Measurements from ENCODE around the gene SUPT20HL2.
"Not testable (repeated sequence)": the region's sequence is repeated elsewhere in the genome, so short reads cannot be mapped to it uniquely, and the experiment has no call there.

SUPT20HL2 gene

GRCh38 chrX:24314019-24314635 lies at the start of gene SUPT20HL2:
Gene SUPT20HL2 (minus strand): TSS chrX:24314069. CDS start chrX:24313315, 754 bp downstream.
- DNase-seq = no peak

GRCh38 chrX:24362089-24362745 lies 48.3 kb upstream of the SUPT20HL2 start:
- not testable (repeated sequence) for DNase-seq

DNA sequence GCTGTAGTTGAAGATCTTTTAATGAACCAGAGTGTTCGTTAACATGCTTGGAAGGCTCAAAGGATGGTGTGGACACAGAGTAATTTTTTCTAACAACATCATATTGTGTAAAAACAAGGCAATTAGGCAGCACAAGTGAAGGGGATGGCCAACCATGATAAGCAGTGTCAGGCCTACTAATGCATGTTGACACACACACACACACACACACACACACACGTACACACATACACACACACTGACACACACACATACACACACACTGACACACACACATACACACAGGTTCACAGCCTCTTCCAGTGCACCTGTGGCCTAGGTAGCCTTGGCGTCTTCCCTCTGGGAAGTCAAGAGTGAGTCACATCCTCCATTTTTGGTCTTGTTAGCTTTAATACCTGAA lies 46.4 kb upstream of the SUPT20HL2 start, which contains the start of gene SUPT20HL1:
SUPT20HL1 (plus strand) TSS at position 368 of the 400 bp plus-strand sequence. CDS start 2,122 bp downstream, outside the sequence.
- no peak for DNase-seq

DNA sequence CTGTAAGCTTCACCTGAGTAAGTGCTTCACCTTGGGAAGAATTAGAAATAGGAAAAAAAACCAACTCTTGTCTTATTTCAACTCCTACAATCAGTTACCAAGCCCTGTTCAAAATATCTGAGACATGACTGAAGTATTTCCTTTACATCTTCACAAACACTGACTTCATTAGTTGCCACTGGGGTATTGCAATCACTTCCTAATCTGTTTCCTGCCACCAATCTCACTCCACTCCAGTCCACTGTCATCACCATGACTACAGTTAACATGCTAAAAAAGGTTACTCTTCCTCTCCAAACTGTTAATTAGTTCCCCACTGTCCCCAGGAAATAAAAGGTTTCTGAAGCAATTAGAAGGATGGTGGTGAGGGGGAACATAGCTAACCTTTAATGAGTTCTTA lies 43.2 kb upstream of the SUPT20HL2 start:
- DNase-seq = no peak

DNA sequence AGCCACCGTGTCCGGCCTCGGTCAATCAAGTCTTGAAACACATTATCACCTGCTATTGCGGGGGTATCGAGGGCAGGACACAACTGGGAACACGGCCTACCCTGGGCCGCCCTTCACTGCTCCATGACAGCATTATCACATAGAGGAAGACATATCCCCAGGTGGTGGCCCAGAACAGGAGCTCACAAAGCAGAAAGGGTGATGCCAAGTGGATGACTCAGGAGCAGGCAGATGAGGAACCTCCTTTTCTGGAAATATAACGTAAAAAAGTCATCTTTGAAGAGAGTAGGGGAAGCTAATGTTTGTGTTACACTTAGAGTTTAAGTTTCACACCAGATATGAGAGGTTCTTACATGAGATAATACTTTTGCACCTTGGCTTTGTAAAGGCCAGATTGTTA lies 41.2 kb upstream of the SUPT20HL2 start:
- DNase-seq = no peak

GRCh38 chrX:24350217-24350616 lies 36.3 kb upstream of the SUPT20HL2 start:
- DNase-seq = no peak

- DNase-seq = no peak
Measured at GRCh38 chrX:24347881-24348280, 34.0 kb upstream of the SUPT20HL2 start.

- no peak for DNase-seq
Measured at GRCh38 chrX:24343719-24344118, 29.9 kb upstream of the SUPT20HL2 start.

DNA sequence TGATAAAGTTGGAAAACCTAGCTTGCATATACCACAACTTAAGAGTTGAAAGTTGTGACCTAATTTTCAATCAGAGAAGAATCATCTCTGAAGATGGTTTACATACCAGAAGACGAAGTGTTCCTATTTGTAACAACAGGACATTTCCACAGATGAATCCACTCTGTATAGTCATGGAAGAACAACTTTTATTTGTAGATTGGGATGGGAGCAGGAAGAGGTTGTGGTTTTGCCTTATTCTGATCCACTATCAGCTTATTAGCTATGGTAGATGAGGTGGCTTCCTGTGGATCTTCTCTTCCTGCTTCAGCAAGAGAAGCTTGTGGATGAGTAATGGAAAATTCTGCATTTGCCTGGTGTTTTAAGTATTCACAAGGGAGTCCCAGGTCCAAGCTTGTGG lies 27.9 kb upstream of the SUPT20HL2 start:
- no peak for DNase-seq

GRCh38 chrX:24340501-24340900 lies 26.6 kb upstream of the SUPT20HL2 start:
- no peak for DNase-seq

- DNase-seq = no peak
Measured at GRCh38 chrX:24339911-24340310, 26.0 kb upstream of the SUPT20HL2 start.

- DNase-seq = no peak
Measured at GRCh38 chrX:24335871-24336270, 22.0 kb upstream of the SUPT20HL2 start.

DNA sequence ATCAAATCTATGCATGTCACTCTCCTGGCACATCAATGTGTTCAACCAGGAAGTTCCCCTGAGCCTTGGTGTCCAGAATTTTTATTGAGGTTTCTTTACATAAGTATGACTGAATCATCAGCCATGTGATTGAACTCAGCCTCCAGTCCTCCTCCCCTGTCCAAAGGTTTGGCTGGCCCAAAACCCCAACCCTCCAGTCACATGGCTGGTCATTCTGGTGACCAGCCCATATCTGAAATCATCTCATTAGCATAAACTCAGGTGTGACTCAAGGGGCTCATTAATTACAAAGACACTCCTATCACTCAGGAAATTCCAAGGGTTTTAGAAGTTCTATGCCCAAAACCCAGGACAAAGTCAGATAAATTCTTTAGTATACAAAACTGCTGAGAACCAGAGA lies 20.6 kb upstream of the SUPT20HL2 start:
- DNase-seq = no peak

DNA sequence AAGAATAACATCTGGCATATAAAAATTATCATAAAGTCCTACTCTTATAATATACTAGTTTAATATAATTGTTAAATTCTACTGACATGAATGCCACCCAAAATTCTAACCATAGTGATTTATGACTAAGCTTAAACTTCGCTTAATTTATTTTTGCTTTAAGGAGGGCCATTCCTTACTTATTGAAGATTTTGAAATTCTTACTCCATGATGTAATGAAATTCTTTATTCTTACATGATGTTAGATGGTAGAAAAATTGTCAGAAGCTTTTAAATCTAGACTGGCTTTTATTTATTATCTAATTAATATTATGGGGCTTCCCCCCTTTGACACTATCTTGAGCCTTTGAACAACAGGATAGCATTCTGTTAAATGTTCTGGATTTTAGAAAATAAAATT lies 19.5 kb upstream of the SUPT20HL2 start:
- no peak for DNase-seq

- DNase-seq = no peak
Measured at GRCh38 chrX:24332878-24333277, 19.0 kb upstream of the SUPT20HL2 start.

- DNase-seq = no peak
Measured at GRCh38 chrX:24325231-24325630, 11.4 kb upstream of the SUPT20HL2 start.

DNA sequence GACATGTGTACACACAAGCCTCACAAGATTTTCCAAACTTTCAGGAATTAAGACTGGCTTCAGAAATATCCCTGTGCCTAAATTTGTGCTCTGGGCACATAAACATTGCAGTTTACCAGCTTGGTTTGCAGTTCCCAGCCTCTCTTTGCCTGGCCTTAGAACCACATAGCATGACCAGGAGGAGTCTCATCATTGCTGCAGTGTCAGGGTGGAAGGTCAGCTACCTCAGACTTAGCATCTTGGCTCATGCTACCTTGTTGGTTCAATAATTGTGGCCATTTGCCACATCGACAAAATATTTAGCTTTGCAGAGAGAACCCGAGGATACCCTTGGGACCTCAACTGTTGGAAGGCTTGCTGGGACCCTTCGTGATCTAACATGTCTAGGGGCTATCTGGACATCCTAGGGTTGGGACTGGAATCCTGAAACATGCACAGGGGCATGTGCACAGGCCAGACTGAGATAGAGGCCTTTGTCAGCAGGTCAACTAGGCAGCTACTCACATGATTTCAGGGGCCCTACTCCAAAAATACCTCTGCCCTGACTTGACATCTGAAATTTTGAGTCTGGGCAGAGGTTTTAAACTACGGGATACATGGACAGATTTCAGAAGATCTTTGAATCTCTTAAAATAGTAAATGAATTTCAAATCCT lies 8.0 kb upstream of the SUPT20HL2 start:
- DNase-seq = no peak

DNA sequence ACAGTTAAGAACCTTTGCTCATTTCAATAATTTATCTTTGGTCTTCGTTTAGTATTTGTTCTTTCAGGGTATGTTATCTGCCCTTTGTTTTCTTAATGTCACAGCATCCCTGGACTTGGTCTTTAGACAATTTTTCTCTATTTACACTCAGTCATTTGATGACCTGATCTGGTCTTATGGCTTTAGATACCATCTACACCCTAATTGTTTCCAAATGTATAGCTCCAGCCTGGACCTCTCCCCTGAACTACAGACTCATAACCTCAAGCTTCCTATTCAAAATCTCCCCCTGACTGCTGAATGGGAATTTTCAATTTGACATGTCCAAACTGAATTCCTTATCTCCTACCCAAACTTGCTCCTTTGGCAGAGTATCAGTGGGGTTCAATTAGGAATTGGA lies 3.7 kb upstream of the SUPT20HL2 start:
- no peak for DNase-seq

DNA sequence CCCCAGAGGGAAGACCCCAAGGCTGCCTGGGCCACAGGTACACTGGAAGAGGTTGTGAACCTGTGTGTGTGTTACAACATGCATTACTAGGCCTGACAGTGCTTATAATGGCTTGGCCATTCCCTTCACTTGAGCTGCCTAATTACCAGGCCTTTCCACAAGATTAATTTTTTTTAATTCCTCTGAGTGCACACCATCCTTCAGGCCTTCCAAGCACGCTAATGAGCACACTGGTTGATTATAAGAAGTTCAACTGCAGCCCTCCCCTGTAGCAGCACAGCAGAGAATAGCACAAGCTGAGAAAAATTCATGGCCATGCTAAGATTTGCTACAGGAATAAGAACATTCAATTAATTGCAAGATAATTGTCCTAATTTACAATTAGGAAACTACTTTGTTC lies 2.2 kb upstream of the SUPT20HL2 start:
- DNase-seq = no peak

GRCh38 chrX:24312249-24312607 lies 1.6 kb downstream of the SUPT20HL2 start:
- DNase-seq = not testable (repeated sequence)

DNA sequence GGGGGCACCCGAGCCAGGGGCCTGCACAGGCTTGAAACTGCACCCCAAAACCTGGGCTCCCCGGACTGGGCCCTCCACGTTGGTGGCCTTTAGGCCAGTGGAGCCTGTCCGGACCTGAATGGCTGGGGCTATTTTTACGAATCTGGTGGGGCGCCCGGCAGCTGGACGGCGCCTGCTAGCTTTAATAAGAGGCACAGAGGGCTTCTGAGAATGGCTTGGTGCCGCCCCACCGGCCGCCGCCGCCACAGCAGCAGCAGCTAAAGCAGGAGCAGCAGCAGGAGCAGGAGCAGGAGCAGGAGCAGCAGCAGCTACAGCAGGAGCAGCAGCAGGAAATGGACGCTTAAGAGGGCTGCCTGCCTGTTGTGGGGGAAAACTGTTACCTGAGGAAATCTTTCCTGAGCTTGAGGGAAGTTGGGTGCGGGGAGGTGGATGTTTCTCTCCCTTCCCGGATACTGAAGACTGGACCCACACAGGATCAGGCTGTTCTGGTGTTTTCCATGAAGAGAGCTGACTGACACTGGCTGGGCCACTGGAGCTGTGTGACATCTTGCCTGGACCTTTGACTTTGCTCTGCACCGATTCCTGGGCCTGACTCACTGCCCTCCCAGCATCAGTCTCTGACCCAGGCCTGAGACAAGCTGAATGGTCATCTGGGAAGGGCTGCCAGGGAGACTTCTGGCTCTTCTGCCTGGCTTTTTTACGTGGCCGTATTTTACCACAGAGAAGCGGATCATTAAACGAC lies 2.2 kb downstream of the SUPT20HL2 start:
- DNase-seq = not testable (repeated sequence)

DNA sequence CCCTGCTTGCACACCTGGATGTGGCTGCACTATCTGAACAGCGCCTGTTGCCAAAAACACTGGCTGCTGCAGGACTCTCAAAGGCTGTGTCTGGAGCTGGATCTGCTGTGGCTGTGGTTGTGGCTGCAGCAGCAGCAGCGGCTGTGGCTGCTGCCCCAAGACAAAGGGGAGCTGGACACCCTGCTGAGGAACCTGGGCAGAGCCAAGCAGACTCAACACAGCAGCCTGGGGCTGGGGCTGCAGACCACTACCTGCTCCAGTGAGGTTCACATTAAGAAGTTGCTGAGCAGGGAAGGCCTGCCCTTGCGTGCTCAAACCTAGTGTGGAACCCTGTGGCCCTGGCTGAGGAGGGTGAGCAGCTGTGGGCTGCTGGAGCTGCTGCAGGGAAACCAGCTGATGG lies 3.0 kb downstream of the SUPT20HL2 start:
- not testable (repeated sequence) for DNase-seq

- DNase-seq = not testable (repeated sequence)
Measured at GRCh38 chrX:24309580-24310374, 4.1 kb downstream of the SUPT20HL2 start.
